Measurements from ENCODE around the gene HLA-DMA. TPM values are rescaled to one million over a fixed set of nuclear protein-coding genes. Genes with fewer than 3 reads are reported as not detected.

HLA-DMA gene
- total RNA-seq, 1 donor from 2014 or later: 5.2 TPM

- no peaks in the 10 kb centered on the region for H3K9me3 Mint-ChIP-seq (ENCODE audit: unreplicated experiment)
- peaks cover 2% of the 10 kb centered on the region for H3K4me1 Mint-ChIP-seq (ENCODE audit: low read depth, unreplicated experiment)
- H3K4me3 Mint-ChIP-seq (ENCODE audit: unreplicated experiment): no peak overlapping the region
- Histone ChIP-seq H2AFZ (ENCODE audit: low read depth, low read length) (no peak overlapping the region), H3K4me2 (ENCODE audit: low read length) (no peak overlapping the region), H3K79me2 (ENCODE audit: insufficient read depth, low read length) (no peaks in the 10 kb centered on the region), H3K4me1 (ENCODE audit: insufficient read depth, low read length) (no peaks in the 10 kb centered on the region), H3K9me3 (ENCODE audit: insufficient read depth, low read depth, low read length) (no peaks in the 10 kb centered on the region), H3K9ac (ENCODE audit: low read length) (no peak overlapping the region), H3K27ac (ENCODE audit: low read depth, low read length) (no peak overlapping the region), H3K36me3 (ENCODE audit: insufficient read depth, low read length) (no peaks in the 10 kb centered on the region), H3K27me3 (ENCODE audit: insufficient read depth, low read length) (peaks cover 48% of the 10 kb centered on the region), H4K20me1 (ENCODE audit: insufficient read depth, low read length) (no peaks in the 10 kb centered on the region), H3K4me3 (ENCODE audit: insufficient read depth, low read depth, low read length) (no peak overlapping the region)
- FAIRE-seq (no peak), DNase-seq (ENCODE audit: low read depth) (no peak)
- H3K36me3 Mint-ChIP-seq (ENCODE audit: low read depth, unreplicated experiment): no peaks in the 10 kb centered on the region
- H3K27ac Mint-ChIP-seq (ENCODE audit: unreplicated experiment): no peak overlapping the region
- peaks cover 20% of the 10 kb centered on the region for H3K27me3 Mint-ChIP-seq (ENCODE audit: low read depth, unreplicated experiment)
- TF ChIP-seq, protein P1, sequence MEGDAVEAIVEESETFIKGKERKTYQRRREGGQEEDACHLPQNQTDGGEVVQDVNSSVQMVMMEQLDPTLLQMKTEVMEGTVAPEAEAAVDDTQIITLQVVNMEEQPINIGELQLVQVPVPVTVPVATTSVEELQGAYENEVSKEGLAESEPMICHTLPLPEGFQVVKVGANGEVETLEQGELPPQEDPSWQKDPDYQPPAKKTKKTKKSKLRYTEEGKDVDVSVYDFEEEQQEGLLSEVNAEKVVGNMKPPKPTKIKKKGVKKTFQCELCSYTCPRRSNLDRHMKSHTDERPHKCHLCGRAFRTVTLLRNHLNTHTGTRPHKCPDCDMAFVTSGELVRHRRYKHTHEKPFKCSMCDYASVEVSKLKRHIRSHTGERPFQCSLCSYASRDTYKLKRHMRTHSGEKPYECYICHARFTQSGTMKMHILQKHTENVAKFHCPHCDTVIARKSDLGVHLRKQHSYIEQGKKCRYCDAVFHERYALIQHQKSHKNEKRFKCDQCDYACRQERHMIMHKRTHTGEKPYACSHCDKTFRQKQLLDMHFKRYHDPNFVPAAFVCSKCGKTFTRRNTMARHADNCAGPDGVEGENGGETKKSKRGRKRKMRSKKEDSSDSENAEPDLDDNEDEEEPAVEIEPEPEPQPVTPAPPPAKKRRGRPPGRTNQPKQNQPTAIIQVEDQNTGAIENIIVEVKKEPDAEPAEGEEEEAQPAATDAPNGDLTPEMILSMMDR (IDR thresholded peaks at IDR 0.05; ENCODE audit: insufficient read depth, low read depth, low read length): no peak
- no peak for TF ChIP-seq EZH2 (IDR thresholded peaks at IDR 0.05; ENCODE audit: insufficient read depth, low read length)
Measured at GRCh38 chr6:33000055-33000454, 47.2 kb upstream of the HLA-DMA start.

DNA sequence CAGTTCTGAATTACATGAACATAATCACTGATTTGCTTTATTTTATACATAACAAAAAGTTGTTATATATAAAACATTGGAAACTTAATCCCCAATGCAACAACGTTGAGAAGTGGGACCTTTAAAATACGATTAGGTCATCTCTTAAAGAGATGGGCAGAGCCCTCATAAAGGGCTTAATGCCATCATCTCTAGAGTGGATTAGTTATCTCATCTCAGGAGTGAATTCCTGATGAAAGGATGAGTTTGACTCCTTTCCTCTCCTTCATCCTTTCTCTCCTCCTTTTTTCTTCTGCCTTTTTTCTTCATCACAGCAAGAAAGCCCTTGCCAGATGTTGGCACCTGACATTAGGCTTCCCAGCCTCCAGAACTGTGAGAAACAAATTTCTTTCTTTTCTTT, 42.6 kb upstream of the HLA-DMA start:
- no peaks in the 10 kb centered on the region for H3K79me2 ChIP-seq (ENCODE audit: insufficient read depth, low read length)
- Mint-ChIP-seq H3K27me3 (ENCODE audit: low read depth, unreplicated experiment) (peaks cover 8% of the 10 kb centered on the region), H3K4me1 (ENCODE audit: low read depth, unreplicated experiment) (no peaks in the 10 kb centered on the region)

DNA sequence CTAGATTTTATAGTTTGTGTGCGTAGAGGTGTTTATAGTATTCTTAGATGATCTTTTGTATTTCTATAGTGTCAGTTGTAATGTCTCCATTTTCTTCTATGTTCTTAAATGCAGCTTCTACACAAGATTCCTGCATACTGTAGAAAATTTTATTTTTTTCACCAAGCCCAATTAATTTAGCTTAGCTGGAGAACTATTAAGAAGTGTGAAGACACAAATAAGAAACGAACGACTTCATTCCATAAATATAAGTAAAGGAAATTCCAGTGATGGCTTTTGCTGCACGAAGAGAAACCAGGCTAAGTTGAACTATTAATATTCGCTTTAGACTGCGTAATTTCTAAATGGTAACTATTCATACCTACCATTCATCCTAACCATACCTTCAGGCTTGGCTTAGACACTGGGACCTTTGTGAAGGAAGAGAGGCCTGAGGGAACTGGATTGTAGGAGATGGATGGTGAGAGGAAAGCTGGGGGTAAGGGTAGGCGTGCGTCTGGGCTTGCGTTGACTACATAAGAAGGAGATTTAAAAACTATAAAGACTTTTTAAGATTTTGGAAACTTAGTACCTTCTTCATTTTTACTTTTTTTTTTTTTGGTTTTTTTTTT, 40.6 kb upstream of the HLA-DMA start:
- no peaks in the 10 kb centered on the region for H3K4me1 ChIP-seq (ENCODE audit: insufficient read depth, low read length)
- Mint-ChIP-seq H3K9me3 (ENCODE audit: unreplicated experiment) (peaks cover 2% of the 10 kb centered on the region), H3K36me3 (ENCODE audit: low read depth, unreplicated experiment) (no peaks in the 10 kb centered on the region), H3K4me1 (ENCODE audit: low read depth, unreplicated experiment) (no peaks in the 10 kb centered on the region), H3K27ac (ENCODE audit: unreplicated experiment) (no peak overlapping the region), H3K27me3 (ENCODE audit: low read depth, unreplicated experiment) (peaks cover 2% of the 10 kb centered on the region), H3K4me3 (ENCODE audit: unreplicated experiment) (no peak overlapping the region)
- no peaks in the 10 kb centered on the region for H3K79me2 ChIP-seq (ENCODE audit: insufficient read depth, low read length)
- H3K4me2 ChIP-seq (ENCODE audit: low read length): no peak overlapping the region
- H3K36me3 ChIP-seq (ENCODE audit: insufficient read depth, low read length): no peaks in the 10 kb centered on the region
- DNase-seq (ENCODE audit: low read depth): no peak
- no peak overlapping the region for H3K27ac ChIP-seq (ENCODE audit: low read depth, low read length)
- no peak overlapping the region for H2AFZ ChIP-seq (ENCODE audit: low read depth, low read length)
- H4K20me1 ChIP-seq (ENCODE audit: insufficient read depth, low read length): no peaks in the 10 kb centered on the region
- no peak overlapping the region for H3K9ac ChIP-seq (ENCODE audit: low read length)
- H3K27me3 ChIP-seq (ENCODE audit: insufficient read depth, low read length): peaks cover 16% of the 10 kb centered on the region
- H3K9me3 ChIP-seq (ENCODE audit: insufficient read depth, low read depth, low read length): no peaks in the 10 kb centered on the region
- no peak for FAIRE-seq
- no peak overlapping the region for H3K4me3 ChIP-seq (ENCODE audit: insufficient read depth, low read depth, low read length)
- no peak for TF ChIP-seq EZH2 (IDR thresholded peaks at IDR 0.05; ENCODE audit: insufficient read depth, low read length)
- TF ChIP-seq, protein P1 (IDR thresholded peaks at IDR 0.05; ENCODE audit: insufficient read depth, low read depth, low read length): no peak

More for the DNA sequence above, 42.6 kb upstream of the HLA-DMA start:
- Mint-ChIP-seq H3K9me3 (ENCODE audit: unreplicated experiment) (peaks cover 2% of the 10 kb centered on the region), H3K27ac (ENCODE audit: unreplicated experiment) (no peak overlapping the region), H3K4me3 (ENCODE audit: unreplicated experiment) (no peak overlapping the region), H3K36me3 (ENCODE audit: low read depth, unreplicated experiment) (no peaks in the 10 kb centered on the region)
- Histone ChIP-seq H3K9ac (ENCODE audit: low read length) (no peak overlapping the region), H3K4me3 (ENCODE audit: insufficient read depth, low read depth, low read length) (no peak overlapping the region), H3K9me3 (ENCODE audit: insufficient read depth, low read depth, low read length) (no peaks in the 10 kb centered on the region), H3K27ac (ENCODE audit: low read depth, low read length) (no peak overlapping the region), H4K20me1 (ENCODE audit: insufficient read depth, low read length) (no peaks in the 10 kb centered on the region), H3K36me3 (ENCODE audit: insufficient read depth, low read length) (no peaks in the 10 kb centered on the region), H2AFZ (ENCODE audit: low read depth, low read length) (no peak overlapping the region), H3K4me1 (ENCODE audit: insufficient read depth, low read length) (no peaks in the 10 kb centered on the region), H3K4me2 (ENCODE audit: low read length) (no peak overlapping the region), H3K27me3 (ENCODE audit: insufficient read depth, low read length) (peaks cover 19% of the 10 kb centered on the region)
- DNase-seq (ENCODE audit: low read depth) (no peak), FAIRE-seq (no peak)
- no peak for TF ChIP-seq EZH2 (IDR thresholded peaks at IDR 0.05; ENCODE audit: insufficient read depth, low read length)
- TF ChIP-seq, protein P1 (IDR thresholded peaks at IDR 0.05; ENCODE audit: insufficient read depth, low read depth, low read length): no peak

Data from astrocyte (in vitro differentiated cells and primary cell).